NCI-H2029 (cell line): ENCODE results near the gene E2F6.

Source experiments
- DNase-seq: peaks from one replicate; lab custom pipeline; 2025; lab: John Stamatoyannopoulos, UW

Gene E2F6, protein sequence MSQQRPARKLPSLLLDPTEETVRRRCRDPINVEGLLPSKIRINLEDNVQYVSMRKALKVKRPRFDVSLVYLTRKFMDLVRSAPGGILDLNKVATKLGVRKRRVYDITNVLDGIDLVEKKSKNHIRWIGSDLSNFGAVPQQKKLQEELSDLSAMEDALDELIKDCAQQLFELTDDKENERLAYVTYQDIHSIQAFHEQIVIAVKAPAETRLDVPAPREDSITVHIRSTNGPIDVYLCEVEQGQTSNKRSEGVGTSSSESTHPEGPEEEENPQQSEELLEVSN

DNA sequence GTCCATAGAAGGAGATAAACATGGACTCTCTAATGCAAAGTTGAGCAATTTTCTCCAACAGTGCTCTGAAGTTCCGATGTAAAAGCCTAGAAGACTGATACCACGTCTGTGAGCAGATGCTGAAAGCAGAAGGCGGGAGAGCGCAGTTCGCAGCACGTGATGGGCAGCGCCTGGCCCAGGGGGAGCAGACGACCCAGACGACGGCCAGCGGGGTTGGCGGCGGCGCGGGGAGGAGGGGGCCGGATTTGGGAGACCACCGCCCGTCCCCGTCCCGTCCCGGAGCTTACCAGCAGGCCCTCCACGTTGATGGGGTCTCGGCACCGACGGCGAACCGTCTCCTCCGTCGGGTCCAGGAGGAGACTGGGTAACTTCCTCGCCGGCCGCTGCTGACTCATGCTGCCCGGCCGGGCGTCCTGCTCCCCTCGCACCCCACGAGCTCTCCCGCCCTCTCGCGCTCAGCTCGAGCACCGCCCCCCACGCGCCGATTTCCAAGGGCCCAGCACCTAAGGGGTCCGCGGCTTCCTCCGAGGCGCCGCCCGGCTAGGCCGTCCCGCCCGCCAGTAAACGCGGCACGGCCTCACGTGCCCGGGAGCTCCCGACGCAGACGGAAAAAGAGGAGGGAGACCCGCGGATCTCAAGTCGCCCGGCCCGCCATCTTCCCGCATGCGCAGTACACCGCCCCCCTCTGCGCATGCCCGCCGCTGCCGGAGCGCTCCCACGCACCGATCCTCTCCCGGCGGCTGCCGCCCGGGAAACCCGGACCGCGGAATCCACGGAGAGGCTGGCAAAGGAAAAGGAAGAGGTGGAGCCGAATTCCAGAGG lies at the start of gene E2F6:
Gene E2F6 (minus strand): TSS at position 677 of the 822 bp plus-strand sequence. CDS start 282 bp downstream, at position 395.
- DNase-seq = peak; percentile 86

DNA sequence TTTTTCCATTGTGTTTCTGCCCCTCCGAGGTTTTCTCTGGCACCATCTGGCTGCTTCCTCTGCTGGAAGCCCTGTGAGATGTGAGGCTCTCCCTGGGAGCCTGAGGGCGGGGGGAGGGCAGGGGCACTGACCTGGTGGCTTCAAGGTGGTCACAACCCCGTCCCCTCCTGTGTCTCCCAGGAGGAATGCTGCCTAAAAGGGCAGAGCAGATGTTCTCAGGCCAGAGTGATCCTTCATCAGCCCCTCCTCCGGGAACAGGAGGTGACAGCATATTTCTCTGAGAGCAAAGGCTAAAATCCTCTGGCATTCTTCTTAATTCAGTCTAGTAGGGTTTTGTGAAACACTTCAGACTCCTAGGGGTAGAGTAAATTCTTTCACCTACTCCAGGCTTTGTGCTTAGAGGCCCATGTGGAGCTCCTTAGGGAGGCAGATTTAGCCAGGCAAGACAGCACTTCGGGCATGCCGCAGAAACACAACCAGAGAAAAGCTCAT lies 49.6 kb upstream of the E2F6 start:
- no peak for DNase-seq

DNA sequence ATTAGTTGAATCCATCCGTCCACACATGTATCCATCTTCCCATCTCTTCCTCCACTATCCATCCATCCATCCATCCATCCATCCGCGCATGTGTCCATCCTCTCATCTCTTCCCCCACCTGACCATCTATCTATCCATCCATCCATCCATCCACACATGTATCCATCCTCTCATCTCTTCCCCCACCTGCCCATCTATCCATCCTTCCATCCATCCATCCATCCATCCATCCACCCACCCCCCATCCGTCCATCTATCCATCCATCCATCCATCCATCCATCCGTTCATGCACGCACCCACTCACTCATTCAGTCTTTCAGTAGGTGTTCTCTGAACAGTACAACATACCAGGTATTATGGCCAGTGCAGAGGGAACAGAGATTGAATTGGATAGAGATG lies 48.9 kb upstream of the E2F6 start:
- no peak for DNase-seq

- no peak for DNase-seq
These were observed 48.2 kb upstream of the E2F6 start for GRCh38 chr2:11514081-11514730.

- DNase-seq = no peak
These were observed 47.4 kb upstream of the E2F6 start for GRCh38 chr2:11513319-11513718.

GRCh38 chr2:11512431-11512830 lies 46.5 kb upstream of the E2F6 start:
- no peak for DNase-seq

DNA sequence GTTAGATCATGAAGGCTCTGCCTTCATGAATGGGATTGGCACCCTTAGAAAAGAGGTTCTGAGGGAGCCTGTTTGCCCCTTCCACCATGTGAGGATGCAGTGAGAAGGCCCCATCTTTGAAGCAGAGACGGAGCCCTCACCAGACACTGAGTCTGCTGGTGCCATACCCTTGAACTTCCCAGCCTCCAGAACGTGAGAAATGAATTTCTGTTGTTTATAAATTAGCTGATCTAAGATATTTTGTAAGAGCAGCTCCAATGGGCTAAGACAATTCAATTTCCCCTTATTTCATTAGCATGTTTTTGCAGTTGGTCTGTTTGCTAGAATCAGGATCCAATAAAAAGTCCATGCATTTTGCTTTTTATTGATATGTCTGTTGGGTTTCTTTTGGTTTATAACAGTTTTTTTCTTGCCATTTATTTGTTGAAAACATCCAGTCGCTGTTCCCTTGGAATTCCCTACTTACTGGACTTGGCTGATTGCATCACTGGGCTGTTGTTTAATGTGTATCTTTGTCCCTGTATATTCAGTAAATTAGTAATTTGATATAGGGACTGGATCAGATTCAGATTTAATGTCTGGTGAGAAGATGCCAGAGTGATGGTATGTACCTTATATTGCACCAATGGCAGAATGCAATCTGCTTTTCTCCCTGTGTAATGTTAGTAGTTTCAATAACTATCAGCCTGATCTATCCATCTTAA lies 43.8 kb upstream of the E2F6 start:
- no peak for DNase-seq

DNA sequence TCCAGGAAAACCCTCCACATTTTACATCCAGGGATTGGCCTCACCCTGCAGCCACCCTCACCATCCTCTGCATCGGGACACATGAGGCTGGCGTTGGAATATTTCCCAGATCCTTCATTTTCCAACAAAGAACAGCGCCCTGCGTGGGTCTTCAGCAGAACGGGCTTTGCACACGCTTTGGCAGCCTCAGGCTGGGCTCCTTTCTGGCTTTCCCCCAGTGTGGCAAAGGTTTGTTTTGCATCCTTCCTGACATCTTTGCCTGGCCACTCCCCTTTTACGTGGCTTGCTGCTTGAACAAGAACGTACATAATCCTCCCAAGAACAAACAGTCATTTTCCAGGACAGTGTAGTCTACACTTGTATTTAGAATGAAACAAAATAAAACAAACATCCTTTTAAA lies 42.3 kb upstream of the E2F6 start:
- DNase-seq = no peak

DNA sequence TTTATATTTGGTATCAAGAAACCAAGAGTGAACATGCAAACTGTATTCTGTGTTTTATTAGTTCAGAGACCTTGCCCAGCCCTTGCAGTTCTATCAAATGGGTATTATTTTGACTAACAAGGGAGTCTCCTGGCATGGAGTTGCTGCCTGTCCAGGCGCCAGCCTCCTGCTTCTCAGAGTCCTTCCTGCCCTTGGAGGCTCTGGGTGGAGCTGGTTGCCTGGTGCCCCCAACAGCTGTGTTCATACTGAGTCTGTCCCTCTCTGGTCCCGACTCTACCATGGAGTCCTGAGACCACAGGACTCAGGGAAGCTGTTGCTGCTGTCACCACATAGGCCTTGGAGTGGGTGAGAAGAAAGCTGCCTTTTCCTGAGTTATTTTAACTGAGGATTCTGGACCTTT lies 41.6 kb upstream of the E2F6 start:
- no peak for DNase-seq

- DNase-seq = no peak
These were observed 40.6 kb upstream of the E2F6 start for GRCh38 chr2:11506611-11506969.

DNA sequence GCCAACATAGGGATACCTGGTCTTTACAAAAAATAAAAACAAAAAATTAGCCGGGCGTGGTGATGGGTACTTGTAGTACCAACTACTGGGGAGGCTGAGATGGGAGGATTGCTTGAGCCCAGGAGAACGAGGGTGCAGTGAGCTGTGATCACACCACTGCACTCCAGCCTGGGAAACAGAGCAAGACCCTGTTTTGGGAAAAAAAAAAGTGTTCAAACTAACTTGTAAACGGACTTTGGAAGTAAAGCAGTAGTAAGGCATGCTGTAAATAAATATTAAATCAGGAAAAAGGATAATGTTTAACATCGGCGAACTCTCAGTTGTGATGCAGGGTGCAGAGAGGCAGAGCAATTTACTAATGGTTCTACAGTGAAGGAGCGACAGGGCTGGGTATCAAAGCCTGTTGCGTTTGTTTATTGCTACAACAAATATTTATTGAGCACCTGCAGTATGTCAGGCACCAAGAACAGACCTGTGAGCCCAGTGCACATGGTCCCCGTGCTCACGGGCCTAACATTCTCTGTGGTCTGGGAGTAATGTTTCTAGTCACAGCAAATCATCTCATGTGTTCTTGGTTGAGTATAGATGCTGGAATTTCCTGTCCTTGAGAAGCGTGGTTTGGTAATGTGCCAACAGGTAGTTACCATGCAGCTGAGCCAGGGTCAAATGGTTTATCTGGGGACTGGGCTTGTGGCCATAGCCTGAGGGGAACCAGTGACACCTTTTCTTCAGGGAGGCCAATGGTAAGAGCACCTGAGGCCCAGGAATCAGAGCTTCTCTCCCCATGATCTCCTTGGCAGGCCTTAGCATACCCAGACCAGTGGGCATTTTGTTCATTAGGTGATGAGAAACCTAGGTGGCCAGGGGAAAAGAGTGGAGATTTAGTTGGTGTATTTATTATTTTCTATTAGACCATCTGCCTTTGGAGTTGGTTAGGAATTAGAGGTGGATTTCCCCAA lies 40.0 kb upstream of the E2F6 start:
- DNase-seq = peak; percentile 79

- no peak for DNase-seq
These were observed 37.5 kb upstream of the E2F6 start for GRCh38 chr2:11503354-11503927.

GRCh38 chr2:11502740-11503292 lies 36.9 kb upstream of the E2F6 start:
- no peak for DNase-seq

- no peak for DNase-seq
These were observed 34.8 kb upstream of the E2F6 start for GRCh38 chr2:11500702-11501303.

DNA sequence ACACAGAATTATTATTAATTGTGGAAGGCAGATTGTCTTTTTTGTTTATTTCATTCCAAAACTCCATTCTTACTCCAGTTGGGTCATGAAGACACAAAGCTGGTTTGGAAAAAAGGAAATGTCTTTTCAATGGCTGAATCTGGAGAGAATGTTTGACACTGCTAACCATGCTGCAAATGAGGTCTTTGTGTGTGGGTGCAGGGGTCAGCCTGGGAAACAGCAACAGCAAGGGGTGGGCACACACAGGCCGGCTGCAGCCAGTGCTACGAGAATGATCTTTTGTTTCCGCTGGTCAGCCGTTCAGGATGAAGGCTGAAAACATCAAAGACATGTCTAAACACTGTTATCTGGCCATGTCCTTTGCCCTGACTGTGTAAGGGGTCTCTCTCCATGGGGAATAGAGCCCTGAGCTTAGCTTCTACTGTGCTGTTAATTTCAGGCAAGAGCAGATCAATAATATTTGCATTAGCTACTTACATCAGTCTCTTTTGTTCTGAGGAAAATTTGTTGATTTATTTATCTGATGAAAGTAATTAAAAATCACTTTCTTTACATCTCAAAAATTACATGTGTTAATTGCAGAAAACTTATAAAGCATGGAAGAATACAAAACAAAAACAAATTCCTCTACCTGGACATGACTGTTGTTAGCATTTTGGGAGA lies 33.3 kb upstream of the E2F6 start:
- DNase-seq = no peak

DNA sequence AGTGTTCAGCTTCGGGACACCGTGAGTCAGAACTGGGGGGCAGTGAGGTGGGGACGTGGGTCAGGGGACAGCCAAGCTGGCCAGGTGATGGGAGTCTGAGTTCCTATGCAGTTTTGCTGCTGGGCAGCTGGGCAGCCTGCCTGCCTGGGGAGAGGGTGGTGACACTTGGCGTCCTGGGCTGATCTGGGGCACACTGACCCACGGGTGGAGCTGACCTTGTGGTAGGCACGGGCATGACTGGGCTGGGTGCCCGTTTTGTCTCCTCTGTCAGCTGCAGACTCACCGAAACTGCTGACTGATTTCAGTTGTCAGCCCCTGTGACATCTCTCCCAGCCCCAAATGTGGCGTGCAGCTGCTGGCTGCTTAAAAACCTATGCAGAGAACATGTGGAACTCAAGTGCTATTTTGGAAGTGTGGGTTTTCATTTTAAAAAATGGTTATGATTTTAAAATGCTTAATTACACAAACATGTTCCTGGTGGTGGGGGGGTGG lies 32.6 kb upstream of the E2F6 start:
- no peak for DNase-seq

GRCh38 chr2:11495844-11496681 lies 30.1 kb upstream of the E2F6 start:
- no peak for DNase-seq

- DNase-seq = no peak
These were observed 28.3 kb upstream of the E2F6 start for GRCh38 chr2:11494310-11494709.
